K562 (cell line): ENCODE measurements around the gene KMT2D. TPM values are rescaled to one million over a fixed set of nuclear protein-coding genes. Genes with fewer than 3 reads are reported as not detected.

ENCODE experiments used
- ATAC-seq: fragments of 200-7000 bp; cut with Tn5 transposase; 3 replicates; pipeline ENCODE4 v1.9.1; 2020; ENCODE audit warnings: moderate library complexity
- BruUV-seq: library from RNA; stranded (reverse); fragments of 400-500 nt; replicated peaks from 2 replicates; lab custom pipeline; 2021; lab: Mats Ljungman, UMichigan
- CTCF ChIA-PET: fragments of 300-600 bp; formaldehyde crosslinking; extraction: SDS; loops from one replicate; lab custom pipeline; 2021; ENCODE audit warnings: low intra/inter-chr PET ratio; lab: Yijun Ruan, JAX
- POLR2A ChIA-PET: fragments of 300-600, 350-650 bp; sonication (Branson Sonifier 250); formaldehyde crosslinking; extraction: SDS; loops from one replicate; lab custom pipeline; 2021; ENCODE audit warnings: antibody characterized with exemption, inconsistent platforms; lab: Yijun Ruan, JAX
- DNase-seq, 4 experiments: peaks; one replicate each; pipeline versions ENCODE4 v3.0.0 to v3.0.0-alpha.2; 2011 to 2018; ENCODE audit warnings: low spot score in 3 of 4, mixed read lengths in 3 of 4; ENCODE audit errors: extremely low read depth in 1 of 4
- FAIRE-seq: peaks from 2 replicates; lab custom pipeline; 2011; peaks lifted over from hg19 to GRCh38; lab: Jason Lieb, UNC
- H2AFZ ChIP-seq: 2 replicates; pipeline ENCODE4 v1.6.0; 2011; ENCODE audit warnings: low read depth, low read length, control low read depth, inconsistent platforms
- H3K27ac ChIP-seq: fragments of 200-600 bp; 3 replicates; pipeline ENCODE4 v1.8.0; 2011; ENCODE audit warnings: low read depth, mild to moderate bottlenecking, control low read depth, inconsistent platforms, low read length, moderate library complexity, mixed read lengths; ENCODE audit errors: extremely low read depth
- H3K27me3 ChIP-seq, 2 experiments: fragments of 300-600 bp in 1 of 2; 2 replicates in 1 of 2; 3 replicates in 1 of 2; pipeline versions ENCODE4 v1.6.0 to v1.8.0; 2011; ENCODE audit warnings: inconsistent platforms in 2 of 2, low read length in 2 of 2, mild to moderate bottlenecking in 1 of 2, mixed read lengths in 1 of 2, moderate library complexity in 1 of 2; ENCODE audit not compliant: control insufficient read depth in 2 of 2, insufficient read depth in 2 of 2
- H3K36me3 ChIP-seq: fragments of 300-600 bp; 3 replicates; pipeline ENCODE4 v1.8.0; 2011; ENCODE audit warnings: mild to moderate bottlenecking, low read length, inconsistent platforms; ENCODE audit not compliant: control insufficient read depth, insufficient read depth
- H3K4me1 ChIP-seq, 2 experiments: fragments of 200-600 bp in 1 of 2; replicated peaks in 1 of 2; 2 replicates in 1 of 2; 3 replicates in 1 of 2; pipeline versions ENCODE4 v1.5.1 to v1.8.0; 2011; ENCODE audit warnings: inconsistent platforms in 2 of 2, low read length in 2 of 2, mild to moderate bottlenecking in 1 of 2, mixed read lengths in 1 of 2, moderate library complexity in 1 of 2; ENCODE audit not compliant: control insufficient read depth in 2 of 2, insufficient read depth in 2 of 2
- H3K4me2 ChIP-seq: 2 replicates; pipeline ENCODE4 v1.6.1; 2011; ENCODE audit warnings: low read length, control low read depth, inconsistent platforms, mixed read lengths; ENCODE audit not compliant: insufficient read depth
- H3K4me3 ChIP-seq: fragments of 200-600 bp; sonication (generic), shearing (Covaris generic); 2 replicates; pipeline ENCODE4 v1.5.1; 2016; ENCODE audit warnings: control low read depth, inconsistent platforms
- H3K79me2 ChIP-seq: fragments of 200-600 bp; 3 replicates; pipeline ENCODE4 v1.8.0; 2011; ENCODE audit warnings: low read length, inconsistent platforms; ENCODE audit not compliant: control insufficient read depth, insufficient read depth
- H3K9ac ChIP-seq, 2 experiments: 2 replicates each; pipeline versions ENCODE4 v1.6.0 to v1.6.1; 2011; ENCODE audit warnings: low read depth in 2 of 2, low read length in 2 of 2, control low read depth in 1 of 2, inconsistent platforms in 1 of 2, mild to moderate bottlenecking in 1 of 2, mixed read lengths in 1 of 2; ENCODE audit not compliant: insufficient read depth in 1 of 2
- H3K9me1 ChIP-seq: one replicate; pipeline ENCODE4 v1.6.0; 2011; ENCODE audit warnings: inconsistent platforms, mild to moderate bottlenecking, low read length, moderate library complexity; ENCODE audit not compliant: control insufficient read depth, insufficient read depth
- H3K9me3 ChIP-seq: replicated peaks from 2 replicates; pipeline ENCODE4 v1.5.1; 2011; ENCODE audit warnings: low read depth, low read length, inconsistent platforms; ENCODE audit not compliant: control insufficient read depth, insufficient read depth
- H4K20me1 ChIP-seq: replicated peaks from 2 replicates; pipeline ENCODE4 v1.6.1; 2011; ENCODE audit warnings: low read length, inconsistent platforms, mixed read lengths; ENCODE audit not compliant: control insufficient read depth, insufficient read depth
- CBX1 ChIP-seq: sonication (generic); IDR thresholded peaks from 2 replicates; pipeline ENCODE4 v1.6.1; 2016; ENCODE audit warnings: antibody characterized with exemption, low read depth, mild to moderate bottlenecking
- MYC ChIP-seq, 2 experiments: fragments of 250-450 bp in 1 of 2; sonication (Bioruptor Pico) in 1 of 2; IDR thresholded peaks; 2 replicates each; pipeline versions ENCODE4 v1.5.1 to v1.6.1; 2012 to 2021; ENCODE audit warnings: low read depth in 2 of 2, borderline replicate concordance in 1 of 2, improper control_type of control experiment in 1 of 2, low read length in 1 of 2, mild to moderate bottlenecking in 1 of 2, moderate library complexity in 1 of 2
- NFATC3 ChIP-seq: fragments of 450-650 bp; IDR thresholded peaks from 2 replicates; pipeline ENCODE4 v1.6.1; 2017; ENCODE audit warnings: mild to moderate bottlenecking
- NFIC ChIP-seq: fragments of 450-650 bp; IDR thresholded peaks from 2 replicates; pipeline ENCODE4 v1.6.1; 2017; ENCODE audit warnings: mild to moderate bottlenecking, inconsistent platforms
- TCF7L2 ChIP-seq: fragments of 150-350 bp; IDR thresholded peaks from 2 replicates; pipeline ENCODE4 v1.6.1; 2016; ENCODE audit warnings: low read depth, mild to moderate bottlenecking, low read length, moderate library complexity
- ZNF12 ChIP-seq: sonication (generic); formaldehyde crosslinking; IDR thresholded peaks from 2 replicates; pipeline ENCODE4 v1.4.0; 2020; ENCODE audit warnings: mild to moderate bottlenecking, missing genetic modification reagents
- ZNF785 ChIP-seq: fragments of 250-450 bp; sonication (Bioruptor Pico); IDR thresholded peaks from 2 replicates; pipeline ENCODE4 v1.4.0; 2020; ENCODE audit warnings: mild to moderate bottlenecking
- WGBS: fragments of 100-300 bp; shearing (Covaris generic); methylation state at CpG from one replicate; pipeline ENCODE4 v1.1.6; 2016; ENCODE audit warnings: low coverage, mixed read lengths; ENCODE audit not compliant: insufficient coverage; ENCODE audit errors: missing lambda C conversion rate; 5-methylcytosine and 5-hydroxymethylcytosine counted together
- in situ Hi-C: fragments of 300-500 bp; cut with MboI; formaldehyde crosslinking; loops from 4 replicates; pipeline ENCODE4 v1.15.0; 2018; ENCODE audit warnings: inconsistent platforms, mixed read lengths
- intact Hi-C: fragments of 100-400 bp; cut with micrococcal nuclease; formaldehyde crosslinking; loops from 2 replicates; pipeline ENCODE4 v1.14.2; 2022
- polyA plus RNA-seq, 8 experiments: library from polyadenylated mRNA; depleted of rRNA in 4 of 8; stranded (reverse) in 5 of 8; unstranded in 3 of 8; fragments of >200 nt; fragmentation: Nextera tagmentation in 2 of 8; fragmentation: Illumina TruSeq in 1 of 8; extraction: Ambion mirVana in 2 of 8; extraction: Trizol in 1 of 8; gene quantifications; 2 replicates each; pipeline versions ENCODE4 v1.2.1 to v1.2.3, GENCODE V29; 2011 to 2014; ENCODE audit warnings: inconsistent platforms in 1 of 8, missing spikeins in 1 of 8
- total RNA-seq, 7 experiments: library from RNA; depleted of rRNA in 6 of 7; stranded (reverse); fragments of >200 nt in 6 of 7; fragmentation: Illumina TruSeq in 2 of 7; extraction: Trizol in 2 of 7; gene quantifications; 2 replicates each; pipeline versions ENCODE4 v1.2.1 to v1.2.3, GENCODE V29; 2011 to 2021; ENCODE audit warnings: low replicate concordance in 1 of 7
- TF ChIP-seq, protein P1 (sequence below): fragments of 450-650 bp; IDR thresholded peaks from 2 replicates; pipeline ENCODE4 v1.6.1; 2016; ENCODE audit warnings: mild to moderate bottlenecking, moderate library complexity
- TF ChIP-seq, protein P2 (sequence below): fragments of 450-650 bp; IDR thresholded peaks from 2 replicates; pipeline ENCODE4 v1.6.1; 2017; ENCODE audit warnings: antibody characterized with exemption

Gene KMT2D
- total and polyA plus RNA-seq, 9 of the 15 experiments (the other 6 are each of a cell fraction or from before 2014, with no cell fraction given) = 0.22 to 93.7 (median 13.7) TPM

DNA sequence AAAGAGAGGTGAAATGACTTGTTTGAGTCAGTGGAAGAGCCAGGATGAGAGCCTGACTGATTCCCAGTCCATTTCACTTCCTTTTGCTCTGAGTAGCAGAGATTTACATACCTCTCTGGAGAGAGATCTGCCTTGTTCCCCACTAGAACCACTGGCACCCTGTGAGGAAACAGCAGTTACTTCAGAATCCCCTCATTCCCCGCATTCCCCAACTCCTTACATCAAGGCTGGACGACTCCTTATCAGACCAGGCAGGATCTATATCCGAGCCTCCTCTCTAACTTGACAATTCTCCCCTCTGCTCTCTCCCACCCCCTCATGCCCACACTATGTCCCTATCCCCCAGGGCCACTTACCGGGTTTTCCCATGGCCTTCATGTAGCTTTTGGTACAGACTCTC, 5.5 kb upstream of the KMT2D start:
- FAIRE-seq = no peak
- no peak overlapping the region for H3K4me2 ChIP-seq
- BruUV-seq = no TSS peak
- in situ Hi-C loops = no loop called here
- ATAC-seq = no peak
- H2AFZ ChIP-seq = no peak overlapping the region
- peaks cover 13 to 22% of the 10 kb centered on the region in 2 experiments; a peak in 4 of 5 replicates for H3K4me1 ChIP-seq
- H3K9ac ChIP-seq = no peak overlapping the region; a peak in 1 of 4 replicates
- WGBS = 46% methylated on average over 4 of the region's 4 CpGs
- no peaks in the 10 kb centered on the region for H3K27me3 ChIP-seq
- H3K4me3 ChIP-seq = no peak overlapping the region
- H3K9me1 ChIP-seq = no peaks in the 10 kb centered on the region
- H3K27ac ChIP-seq = no peak overlapping the region
- intact Hi-C loops = loop anchor here (10.0 kb wide), 1 partner anchor 279 kb away; the partner anchor contains the start of gene DNAJC22
- ChIA-PET POLR2A (interaction anchor here (0.7 to 1.1 kb wide), 4 partner anchors 10 to 207 kb away, joined by 3 read pairs; partner anchors contain the start of gene TUBA1B), CTCF (no interaction called here)
- peaks cover 14% of the 10 kb centered on the region for H3K36me3 ChIP-seq
- H3K79me2 ChIP-seq = peaks cover 12% of the 10 kb centered on the region
- DNase-seq = no peak
- H4K20me1 ChIP-seq = no peaks in the 10 kb centered on the region
- no peaks in the 10 kb centered on the region for H3K9me3 ChIP-seq
- TF ChIP-seq NFATC3 (no peak), ZNF12 (no peak), ZNF785 (CRISPR knock-in tag) (no peak), NFIC (no peak), CBX1 (no peak), MYC (IDR thresholded peaks at IDR 0.05; ENCODE audit: low read depth, low read length) (no peak), MYC (CRISPR knock-in tag; IDR thresholded peaks at IDR 0.05; ENCODE audit: borderline replicate concordance, low read depth) (no peak), TCF7L2 (no peak)
- TF ChIP-seq, protein P1, sequence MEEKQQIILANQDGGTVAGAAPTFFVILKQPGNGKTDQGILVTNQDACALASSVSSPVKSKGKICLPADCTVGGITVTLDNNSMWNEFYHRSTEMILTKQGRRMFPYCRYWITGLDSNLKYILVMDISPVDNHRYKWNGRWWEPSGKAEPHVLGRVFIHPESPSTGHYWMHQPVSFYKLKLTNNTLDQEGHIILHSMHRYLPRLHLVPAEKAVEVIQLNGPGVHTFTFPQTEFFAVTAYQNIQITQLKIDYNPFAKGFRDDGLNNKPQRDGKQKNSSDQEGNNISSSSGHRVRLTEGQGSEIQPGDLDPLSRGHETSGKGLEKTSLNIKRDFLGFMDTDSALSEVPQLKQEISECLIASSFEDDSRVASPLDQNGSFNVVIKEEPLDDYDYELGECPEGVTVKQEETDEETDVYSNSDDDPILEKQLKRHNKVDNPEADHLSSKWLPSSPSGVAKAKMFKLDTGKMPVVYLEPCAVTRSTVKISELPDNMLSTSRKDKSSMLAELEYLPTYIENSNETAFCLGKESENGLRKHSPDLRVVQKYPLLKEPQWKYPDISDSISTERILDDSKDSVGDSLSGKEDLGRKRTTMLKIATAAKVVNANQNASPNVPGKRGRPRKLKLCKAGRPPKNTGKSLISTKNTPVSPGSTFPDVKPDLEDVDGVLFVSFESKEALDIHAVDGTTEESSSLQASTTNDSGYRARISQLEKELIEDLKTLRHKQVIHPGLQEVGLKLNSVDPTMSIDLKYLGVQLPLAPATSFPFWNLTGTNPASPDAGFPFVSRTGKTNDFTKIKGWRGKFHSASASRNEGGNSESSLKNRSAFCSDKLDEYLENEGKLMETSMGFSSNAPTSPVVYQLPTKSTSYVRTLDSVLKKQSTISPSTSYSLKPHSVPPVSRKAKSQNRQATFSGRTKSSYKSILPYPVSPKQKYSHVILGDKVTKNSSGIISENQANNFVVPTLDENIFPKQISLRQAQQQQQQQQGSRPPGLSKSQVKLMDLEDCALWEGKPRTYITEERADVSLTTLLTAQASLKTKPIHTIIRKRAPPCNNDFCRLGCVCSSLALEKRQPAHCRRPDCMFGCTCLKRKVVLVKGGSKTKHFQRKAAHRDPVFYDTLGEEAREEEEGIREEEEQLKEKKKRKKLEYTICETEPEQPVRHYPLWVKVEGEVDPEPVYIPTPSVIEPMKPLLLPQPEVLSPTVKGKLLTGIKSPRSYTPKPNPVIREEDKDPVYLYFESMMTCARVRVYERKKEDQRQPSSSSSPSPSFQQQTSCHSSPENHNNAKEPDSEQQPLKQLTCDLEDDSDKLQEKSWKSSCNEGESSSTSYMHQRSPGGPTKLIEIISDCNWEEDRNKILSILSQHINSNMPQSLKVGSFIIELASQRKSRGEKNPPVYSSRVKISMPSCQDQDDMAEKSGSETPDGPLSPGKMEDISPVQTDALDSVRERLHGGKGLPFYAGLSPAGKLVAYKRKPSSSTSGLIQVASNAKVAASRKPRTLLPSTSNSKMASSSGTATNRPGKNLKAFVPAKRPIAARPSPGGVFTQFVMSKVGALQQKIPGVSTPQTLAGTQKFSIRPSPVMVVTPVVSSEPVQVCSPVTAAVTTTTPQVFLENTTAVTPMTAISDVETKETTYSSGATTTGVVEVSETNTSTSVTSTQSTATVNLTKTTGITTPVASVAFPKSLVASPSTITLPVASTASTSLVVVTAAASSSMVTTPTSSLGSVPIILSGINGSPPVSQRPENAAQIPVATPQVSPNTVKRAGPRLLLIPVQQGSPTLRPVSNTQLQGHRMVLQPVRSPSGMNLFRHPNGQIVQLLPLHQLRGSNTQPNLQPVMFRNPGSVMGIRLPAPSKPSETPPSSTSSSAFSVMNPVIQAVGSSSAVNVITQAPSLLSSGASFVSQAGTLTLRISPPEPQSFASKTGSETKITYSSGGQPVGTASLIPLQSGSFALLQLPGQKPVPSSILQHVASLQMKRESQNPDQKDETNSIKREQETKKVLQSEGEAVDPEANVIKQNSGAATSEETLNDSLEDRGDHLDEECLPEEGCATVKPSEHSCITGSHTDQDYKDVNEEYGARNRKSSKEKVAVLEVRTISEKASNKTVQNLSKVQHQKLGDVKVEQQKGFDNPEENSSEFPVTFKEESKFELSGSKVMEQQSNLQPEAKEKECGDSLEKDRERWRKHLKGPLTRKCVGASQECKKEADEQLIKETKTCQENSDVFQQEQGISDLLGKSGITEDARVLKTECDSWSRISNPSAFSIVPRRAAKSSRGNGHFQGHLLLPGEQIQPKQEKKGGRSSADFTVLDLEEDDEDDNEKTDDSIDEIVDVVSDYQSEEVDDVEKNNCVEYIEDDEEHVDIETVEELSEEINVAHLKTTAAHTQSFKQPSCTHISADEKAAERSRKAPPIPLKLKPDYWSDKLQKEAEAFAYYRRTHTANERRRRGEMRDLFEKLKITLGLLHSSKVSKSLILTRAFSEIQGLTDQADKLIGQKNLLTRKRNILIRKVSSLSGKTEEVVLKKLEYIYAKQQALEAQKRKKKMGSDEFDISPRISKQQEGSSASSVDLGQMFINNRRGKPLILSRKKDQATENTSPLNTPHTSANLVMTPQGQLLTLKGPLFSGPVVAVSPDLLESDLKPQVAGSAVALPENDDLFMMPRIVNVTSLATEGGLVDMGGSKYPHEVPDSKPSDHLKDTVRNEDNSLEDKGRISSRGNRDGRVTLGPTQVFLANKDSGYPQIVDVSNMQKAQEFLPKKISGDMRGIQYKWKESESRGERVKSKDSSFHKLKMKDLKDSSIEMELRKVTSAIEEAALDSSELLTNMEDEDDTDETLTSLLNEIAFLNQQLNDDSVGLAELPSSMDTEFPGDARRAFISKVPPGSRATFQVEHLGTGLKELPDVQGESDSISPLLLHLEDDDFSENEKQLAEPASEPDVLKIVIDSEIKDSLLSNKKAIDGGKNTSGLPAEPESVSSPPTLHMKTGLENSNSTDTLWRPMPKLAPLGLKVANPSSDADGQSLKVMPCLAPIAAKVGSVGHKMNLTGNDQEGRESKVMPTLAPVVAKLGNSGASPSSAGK = no peak
- TF ChIP-seq, protein P2, sequence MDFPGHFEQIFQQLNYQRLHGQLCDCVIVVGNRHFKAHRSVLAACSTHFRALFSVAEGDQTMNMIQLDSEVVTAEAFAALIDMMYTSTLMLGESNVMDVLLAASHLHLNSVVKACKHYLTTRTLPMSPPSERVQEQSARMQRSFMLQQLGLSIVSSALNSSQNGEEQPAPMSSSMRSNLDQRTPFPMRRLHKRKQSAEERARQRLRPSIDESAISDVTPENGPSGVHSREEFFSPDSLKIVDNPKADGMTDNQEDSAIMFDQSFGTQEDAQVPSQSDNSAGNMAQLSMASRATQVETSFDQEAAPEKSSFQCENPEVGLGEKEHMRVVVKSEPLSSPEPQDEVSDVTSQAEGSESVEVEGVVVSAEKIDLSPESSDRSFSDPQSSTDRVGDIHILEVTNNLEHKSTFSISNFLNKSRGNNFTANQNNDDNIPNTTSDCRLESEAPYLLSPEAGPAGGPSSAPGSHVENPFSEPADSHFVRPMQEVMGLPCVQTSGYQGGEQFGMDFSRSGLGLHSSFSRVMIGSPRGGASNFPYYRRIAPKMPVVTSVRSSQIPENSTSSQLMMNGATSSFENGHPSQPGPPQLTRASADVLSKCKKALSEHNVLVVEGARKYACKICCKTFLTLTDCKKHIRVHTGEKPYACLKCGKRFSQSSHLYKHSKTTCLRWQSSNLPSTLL = no peak
